ENCODE results near the gene TSPAN18. TPM values are rescaled to one million over a fixed set of nuclear protein-coding genes. Genes with fewer than 3 reads are reported as not detected.

TSPAN18 gene
- total RNA-seq, 1 donor from 2014 or later, result 31.7 TPM

GRCh38 chr11:44693654-44694119 is 33.1 kb upstream of the TSPAN18 start:
- Mint-ChIP-seq H3K36me3 (ENCODE audit: low read depth, unreplicated experiment) (no peaks in the 10 kb centered on the region), H3K27me3 (ENCODE audit: low read depth, unreplicated experiment) (peaks cover 36% of the 10 kb centered on the region), H3K4me3 (ENCODE audit: unreplicated experiment) (no peak overlapping the region), H3K9me3 (ENCODE audit: unreplicated experiment) (peaks cover 5% of the 10 kb centered on the region), H3K4me1 (ENCODE audit: low read depth, unreplicated experiment) (no peaks in the 10 kb centered on the region), H3K27ac (ENCODE audit: unreplicated experiment) (no peak overlapping the region)
- no peaks in the 10 kb centered on the region for H3K4me1 ChIP-seq (ENCODE audit: insufficient read depth, low read length)
- H3K27me3 ChIP-seq (ENCODE audit: insufficient read depth, low read length), result peaks cover 7% of the 10 kb centered on the region
- H3K9ac ChIP-seq (ENCODE audit: low read length), result no peak overlapping the region
- H4K20me1 ChIP-seq (ENCODE audit: insufficient read depth, low read length), result no peaks in the 10 kb centered on the region
- H3K4me2 ChIP-seq (ENCODE audit: low read length), result no peak overlapping the region
- DNase-seq (ENCODE audit: low read depth) (no peak), FAIRE-seq (no peak)
- H3K4me3 ChIP-seq (ENCODE audit: insufficient read depth, low read depth, low read length), result no peak overlapping the region
- no peaks in the 10 kb centered on the region for H3K9me3 ChIP-seq (ENCODE audit: insufficient read depth, low read depth, low read length)
- no peaks in the 10 kb centered on the region for H3K36me3 ChIP-seq (ENCODE audit: insufficient read depth, low read length)
- no peaks in the 10 kb centered on the region for H3K79me2 ChIP-seq (ENCODE audit: insufficient read depth, low read length)
- TF ChIP-seq EZH2 (IDR thresholded peaks at IDR 0.05; ENCODE audit: insufficient read depth, low read length), result no peak
- TF ChIP-seq, protein P1, sequence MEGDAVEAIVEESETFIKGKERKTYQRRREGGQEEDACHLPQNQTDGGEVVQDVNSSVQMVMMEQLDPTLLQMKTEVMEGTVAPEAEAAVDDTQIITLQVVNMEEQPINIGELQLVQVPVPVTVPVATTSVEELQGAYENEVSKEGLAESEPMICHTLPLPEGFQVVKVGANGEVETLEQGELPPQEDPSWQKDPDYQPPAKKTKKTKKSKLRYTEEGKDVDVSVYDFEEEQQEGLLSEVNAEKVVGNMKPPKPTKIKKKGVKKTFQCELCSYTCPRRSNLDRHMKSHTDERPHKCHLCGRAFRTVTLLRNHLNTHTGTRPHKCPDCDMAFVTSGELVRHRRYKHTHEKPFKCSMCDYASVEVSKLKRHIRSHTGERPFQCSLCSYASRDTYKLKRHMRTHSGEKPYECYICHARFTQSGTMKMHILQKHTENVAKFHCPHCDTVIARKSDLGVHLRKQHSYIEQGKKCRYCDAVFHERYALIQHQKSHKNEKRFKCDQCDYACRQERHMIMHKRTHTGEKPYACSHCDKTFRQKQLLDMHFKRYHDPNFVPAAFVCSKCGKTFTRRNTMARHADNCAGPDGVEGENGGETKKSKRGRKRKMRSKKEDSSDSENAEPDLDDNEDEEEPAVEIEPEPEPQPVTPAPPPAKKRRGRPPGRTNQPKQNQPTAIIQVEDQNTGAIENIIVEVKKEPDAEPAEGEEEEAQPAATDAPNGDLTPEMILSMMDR (IDR thresholded peaks at IDR 0.05; ENCODE audit: insufficient read depth, low read depth, low read length), result no peak
- no peak overlapping the region for H2AFZ ChIP-seq (ENCODE audit: low read depth, low read length)
- H3K27ac ChIP-seq (ENCODE audit: low read depth, low read length), result no peak overlapping the region

GRCh38 chr11:44694443-44694842 is 32.3 kb upstream of the TSPAN18 start:
- H3K4me3 Mint-ChIP-seq (ENCODE audit: unreplicated experiment), result no peak overlapping the region
- Histone ChIP-seq H3K4me1 (ENCODE audit: insufficient read depth, low read length) (no peaks in the 10 kb centered on the region), H3K27ac (ENCODE audit: low read depth, low read length) (no peak overlapping the region), H3K27me3 (ENCODE audit: insufficient read depth, low read length) (peaks cover 1% of the 10 kb centered on the region), H3K79me2 (ENCODE audit: insufficient read depth, low read length) (no peaks in the 10 kb centered on the region), H3K36me3 (ENCODE audit: insufficient read depth, low read length) (no peaks in the 10 kb centered on the region), H3K9me3 (ENCODE audit: insufficient read depth, low read depth, low read length) (no peaks in the 10 kb centered on the region), H3K9ac (ENCODE audit: low read length) (no peak overlapping the region), H4K20me1 (ENCODE audit: insufficient read depth, low read length) (no peaks in the 10 kb centered on the region), H3K4me2 (ENCODE audit: low read length) (no peak overlapping the region), H2AFZ (ENCODE audit: low read depth, low read length) (no peak overlapping the region), H3K4me3 (ENCODE audit: insufficient read depth, low read depth, low read length) (no peak overlapping the region)
- H3K27me3 Mint-ChIP-seq (ENCODE audit: low read depth, unreplicated experiment), result peaks cover 39% of the 10 kb centered on the region
- no peaks in the 10 kb centered on the region for H3K4me1 Mint-ChIP-seq (ENCODE audit: low read depth, unreplicated experiment)
- peaks cover 5% of the 10 kb centered on the region for H3K9me3 Mint-ChIP-seq (ENCODE audit: unreplicated experiment)
- H3K27ac Mint-ChIP-seq (ENCODE audit: unreplicated experiment), result no peak overlapping the region
- H3K36me3 Mint-ChIP-seq (ENCODE audit: low read depth, unreplicated experiment), result no peaks in the 10 kb centered on the region
- DNase-seq (ENCODE audit: low read depth), result no peak
- FAIRE-seq, result no peak
- TF ChIP-seq, protein P1 (IDR thresholded peaks at IDR 0.05; ENCODE audit: insufficient read depth, low read depth, low read length), result no peak
- TF ChIP-seq EZH2 (IDR thresholded peaks at IDR 0.05; ENCODE audit: insufficient read depth, low read length), result no peak

- no peak overlapping the region for H3K4me3 ChIP-seq (ENCODE audit: insufficient read depth, low read depth, low read length)
- H2AFZ ChIP-seq (ENCODE audit: low read depth, low read length), result no peak overlapping the region
- TF ChIP-seq EZH2 (IDR thresholded peaks at IDR 0.05; ENCODE audit: insufficient read depth, low read length), result no peak
- TF ChIP-seq, protein P1 (IDR thresholded peaks at IDR 0.05; ENCODE audit: insufficient read depth, low read depth, low read length), result no peak
- no peaks in the 10 kb centered on the region for H3K36me3 ChIP-seq (ENCODE audit: insufficient read depth, low read length)
- H4K20me1 ChIP-seq (ENCODE audit: insufficient read depth, low read length), result no peaks in the 10 kb centered on the region
- Mint-ChIP-seq H3K36me3 (ENCODE audit: low read depth, unreplicated experiment) (no peaks in the 10 kb centered on the region), H3K27me3 (ENCODE audit: low read depth, unreplicated experiment) (peaks cover 47% of the 10 kb centered on the region), H3K27ac (ENCODE audit: unreplicated experiment) (no peak overlapping the region), H3K4me1 (ENCODE audit: low read depth, unreplicated experiment) (peaks cover 3% of the 10 kb centered on the region), H3K4me3 (ENCODE audit: unreplicated experiment) (no peak overlapping the region), H3K9me3 (ENCODE audit: unreplicated experiment) (no peaks in the 10 kb centered on the region)
- H3K9me3 ChIP-seq (ENCODE audit: insufficient read depth, low read depth, low read length), result no peaks in the 10 kb centered on the region
- H3K9ac ChIP-seq (ENCODE audit: low read length), result no peak overlapping the region
- H3K4me2 ChIP-seq (ENCODE audit: low read length), result no peak overlapping the region
- H3K27me3 ChIP-seq (ENCODE audit: insufficient read depth, low read length), result peaks cover 6% of the 10 kb centered on the region
- no peaks in the 10 kb centered on the region for H3K79me2 ChIP-seq (ENCODE audit: insufficient read depth, low read length)
- no peak overlapping the region for H3K27ac ChIP-seq (ENCODE audit: low read depth, low read length)
- DNase-seq (ENCODE audit: low read depth), result no peak
- FAIRE-seq, result no peak
- no peaks in the 10 kb centered on the region for H3K4me1 ChIP-seq (ENCODE audit: insufficient read depth, low read length)
Observed at GRCh38 chr11:44695169-44695833, 31.5 kb upstream of the TSPAN18 start.
